HEK293 (cell line): Measurements from ENCODE around the gene PRTFDC1.

ENCODE experiments used
- CTCF ChIA-PET: fragments of 350-600 bp; formaldehyde crosslinking; extraction: SDS; loops from one replicate; lab custom pipeline; 2021; ENCODE audit warnings: antibody characterized with exemption; lab: Yijun Ruan, JAX
- POLR2A ChIA-PET: fragments of 300-600 bp; formaldehyde crosslinking; extraction: SDS; loops from one replicate; lab custom pipeline; 2020; ENCODE audit warnings: antibody characterized with exemption, inconsistent platforms; lab: Yijun Ruan, JAX
- H3K27ac ChIP-seq: fragments of 200-500 bp; sonication (Bioruptor generic); 2 replicates; pipeline ENCODE4 v1.5.1; 2014; ENCODE audit warnings: low read depth, low read length, control low read depth, inconsistent platforms; ENCODE audit errors: extremely low read depth
- H3K36me3 ChIP-seq, 2 experiments: fragments of 200-500 bp in 1 of 2; sonication (Bioruptor generic) in 1 of 2; 1 replicate in 1 of 2; 2 replicates in 1 of 2; pipeline ENCODE4 v1.5.1; 2014 to 2017; ENCODE audit warnings: inconsistent platforms in 2 of 2, low read length in 2 of 2; ENCODE audit not compliant: control insufficient read depth in 2 of 2, insufficient read depth in 1 of 2
- H3K4me1 ChIP-seq: fragments of 200-500 bp; sonication (Bioruptor generic); 2 replicates; pipeline ENCODE4 v1.5.1; 2014; ENCODE audit warnings: mild to moderate bottlenecking, low read length, inconsistent platforms; ENCODE audit not compliant: control insufficient read depth, insufficient read depth
- H3K4me3 ChIP-seq: 2 replicates; pipeline ENCODE4 v1.5.1; 2011; ENCODE audit warnings: low read depth, mild to moderate bottlenecking, control low read depth, low read length, moderate library complexity
- H3K9me3 ChIP-seq: fragments of 200-500 bp; sonication (Bioruptor generic); 2 replicates; pipeline ENCODE4 v1.5.1; 2014; ENCODE audit warnings: low read depth, low read length, inconsistent platforms; ENCODE audit not compliant: control insufficient read depth, insufficient read depth
- GLI2 ChIP-seq: fragments of 450-650 bp; formaldehyde crosslinking; IDR thresholded peaks from 2 replicates; pipeline ENCODE4; 2017; ENCODE audit warnings: missing biosample characterization, missing genetic modification characterization, low read depth, borderline replicate concordance
- GLIS2 ChIP-seq: fragments of 450-650 bp; formaldehyde crosslinking; IDR thresholded peaks from 2 replicates; pipeline ENCODE4 v1.5.1; 2016; ENCODE audit warnings: missing biosample characterization, missing genetic modification characterization
- HOXA7 ChIP-seq: sonication (generic); formaldehyde crosslinking; IDR thresholded peaks from 2 replicates; pipeline ENCODE4 v1.8.1; 2022; ENCODE audit warnings: missing genetic modification reagents, borderline replicate concordance
- KLF1 ChIP-seq: fragments of 450-650 bp; formaldehyde crosslinking; IDR thresholded peaks from 2 replicates; pipeline ENCODE4 v1.5.1; 2016; ENCODE audit warnings: missing biosample characterization, missing genetic modification characterization
- KLF10 ChIP-seq: fragments of 450-650 bp; IDR thresholded peaks from 2 replicates; pipeline ENCODE4 v1.5.1; 2018; ENCODE audit warnings: missing biosample characterization, mild to moderate bottlenecking, missing genetic modification characterization
- KLF7 ChIP-seq: fragments of 450-650 bp; formaldehyde crosslinking; IDR thresholded peaks from 2 replicates; pipeline ENCODE4 v1.5.1; 2016; ENCODE audit warnings: missing biosample characterization, missing genetic modification characterization, borderline replicate concordance
- PBX3 ChIP-seq: sonication (generic); formaldehyde crosslinking; IDR thresholded peaks from 2 replicates; pipeline ENCODE4 v1.8.1; 2022; ENCODE audit warnings: mild to moderate bottlenecking, moderate library complexity, missing genetic modification reagents
- RBAK ChIP-seq: fragments of 450-650 bp; formaldehyde crosslinking; IDR thresholded peaks from 2 replicates; pipeline ENCODE4 v1.5.1; 2016; ENCODE audit warnings: missing biosample characterization, missing genetic modification characterization
- SETDB1 ChIP-seq: IDR thresholded peaks from one replicate; pipeline ENCODE4 v1.6.1; 2017; ENCODE audit warnings: mild to moderate bottlenecking, low read length, moderate library complexity, mixed read lengths; ENCODE audit not compliant: insufficient read length
- TSHZ1 ChIP-seq: fragments of 450-650 bp; formaldehyde crosslinking; IDR thresholded peaks from 2 replicates; pipeline ENCODE4 v1.5.1; 2016; ENCODE audit warnings: missing biosample characterization, missing genetic modification characterization, borderline replicate concordance
- YY1 ChIP-seq: fragments of 450-650 bp; formaldehyde crosslinking; IDR thresholded peaks from 2 replicates; pipeline ENCODE4 v1.5.1; 2018; ENCODE audit warnings: missing biosample characterization, missing genetic modification characterization
- ZBTB26 ChIP-seq: fragments of 450-650 bp; formaldehyde crosslinking; optimal IDR thresholded peaks from 2 replicates; pipeline ENCODE3; 2016; ENCODE audit warnings: missing biosample characterization, mild to moderate bottlenecking, missing genetic modification characterization
- ZBTB6 ChIP-seq: fragments of 450-650 bp; formaldehyde crosslinking; IDR thresholded peaks from 2 replicates; pipeline ENCODE4 v1.5.1; 2017; ENCODE audit warnings: missing biosample characterization, missing genetic modification characterization
- ZFP41 ChIP-seq: fragments of 450-650 bp; formaldehyde crosslinking; IDR thresholded peaks from 2 replicates; pipeline ENCODE4 v1.5.1; 2016; ENCODE audit warnings: missing biosample characterization, missing genetic modification characterization, borderline replicate concordance
- ZNF155 ChIP-seq: fragments of 450-650 bp; formaldehyde crosslinking; IDR thresholded peaks from 2 replicates; pipeline ENCODE4 v1.5.1; 2016; ENCODE audit warnings: missing biosample characterization, missing genetic modification characterization
- ZNF23 ChIP-seq: fragments of 450-650 bp; formaldehyde crosslinking; IDR thresholded peaks from 2 replicates; pipeline ENCODE4 v1.5.1; 2016; ENCODE audit warnings: missing biosample characterization, missing genetic modification characterization, borderline replicate concordance
- ZNF335 ChIP-seq: fragments of 450-650 bp; formaldehyde crosslinking; conservative IDR thresholded peaks from 2 replicates; pipeline ENCODE4 v1.5.1; 2016; ENCODE audit warnings: missing biosample characterization, missing genetic modification characterization
- ZNF341 ChIP-seq: fragments of 450-650 bp; formaldehyde crosslinking; IDR thresholded peaks from 2 replicates; pipeline ENCODE4; 2016; ENCODE audit warnings: low read depth, missing biosample characterization, missing genetic modification characterization
- ZNF37A ChIP-seq: fragments of 450-650 bp; IDR thresholded peaks from 2 replicates; pipeline ENCODE4 v1.5.1; 2018; ENCODE audit warnings: missing biosample characterization, missing genetic modification characterization
- ZNF426 ChIP-seq: fragments of 450-650 bp; formaldehyde crosslinking; IDR thresholded peaks from 2 replicates; pipeline ENCODE4 v1.5.1; 2017; ENCODE audit warnings: missing biosample characterization, missing genetic modification characterization, mild to moderate bottlenecking, inconsistent platforms, moderate library complexity
- ZNF48 ChIP-seq: fragments of 450-650 bp; formaldehyde crosslinking; IDR thresholded peaks from 2 replicates; pipeline ENCODE4 v1.5.1; 2016; ENCODE audit warnings: missing biosample characterization, missing genetic modification characterization
- ZNF521 ChIP-seq: fragments of 450-650 bp; formaldehyde crosslinking; IDR thresholded peaks from 2 replicates; pipeline ENCODE4 v1.5.1; 2017; ENCODE audit warnings: missing biosample characterization, mild to moderate bottlenecking, missing genetic modification characterization
- ZNF548 ChIP-seq: fragments of 450-650 bp; formaldehyde crosslinking; IDR thresholded peaks from 2 replicates; pipeline ENCODE4 v1.5.1; 2016; ENCODE audit warnings: missing biosample characterization, missing genetic modification characterization
- ZNF571 ChIP-seq: fragments of 450-650 bp; formaldehyde crosslinking; IDR thresholded peaks from 2 replicates; pipeline ENCODE4 v1.5.0; 2017; ENCODE audit warnings: missing biosample characterization, missing genetic modification characterization
- ZNF580 ChIP-seq: fragments of 450-650 bp; formaldehyde crosslinking; IDR thresholded peaks from 2 replicates; pipeline ENCODE4 v1.5.1; 2016; ENCODE audit warnings: missing biosample characterization, missing genetic modification characterization
- ZNF660 ChIP-seq: fragments of 450-650 bp; IDR thresholded peaks from 2 replicates; pipeline ENCODE4 v1.5.1; 2018; ENCODE audit warnings: missing biosample characterization, mild to moderate bottlenecking, missing genetic modification characterization
- ZNF768 ChIP-seq: fragments of 450-650 bp; formaldehyde crosslinking; IDR thresholded peaks from 2 replicates; pipeline ENCODE4 v1.5.1; 2018; ENCODE audit warnings: missing biosample characterization, mild to moderate bottlenecking, missing genetic modification characterization
- ZNF785 ChIP-seq: fragments of 450-650 bp; formaldehyde crosslinking; IDR thresholded peaks from 2 replicates; pipeline ENCODE4 v1.5.1; 2016; ENCODE audit warnings: missing biosample characterization, missing genetic modification characterization

PRTFDC1 gene

GRCh38 chr10:24887855-24888231 lies 64.6 kb downstream of the PRTFDC1 start:
- no peak for TF ChIP-seq YY1 (tag by site-specific recombination)
- TF ChIP-seq ZNF341 (tag by site-specific recombination), result no peak
- no peak for TF ChIP-seq ZBTB6
- no peak for TF ChIP-seq ZFP41
- TF ChIP-seq ZNF571 (tag by site-specific recombination), result no peak
- no peak for TF ChIP-seq TSHZ1 (tag by site-specific recombination)
- TF ChIP-seq ZNF335, result no peak
- no peak for TF ChIP-seq ZNF785
- TF ChIP-seq ZNF768, result no peak
- no peak for TF ChIP-seq ZBTB26 (tag by site-specific recombination)
- Histone ChIP-seq H3K4me1 (peaks cover 10% of the 10 kb centered on the region; the same call in 1 of the 2 replicates), H3K36me3 (no peaks in the 10 kb centered on the region), H3K27ac (no peak overlapping the region), H3K9me3 (no peaks in the 10 kb centered on the region), H3K4me3 (no peak overlapping the region)
- POLR2A ChIA-PET, result no interaction called here
- CTCF ChIA-PET, result no interaction called here

GRCh38 chr10:24886290-24886680 lies 66.1 kb downstream of the PRTFDC1 start:
- no peak for TF ChIP-seq HOXA7 (CRISPR knock-in tag)
- no peak for TF ChIP-seq RBAK (tag by site-specific recombination)
- TF ChIP-seq ZNF155 (tag by site-specific recombination), result no peak
- TF ChIP-seq KLF7 (tag by site-specific recombination), result no peak
- no peak for TF ChIP-seq KLF10 (tag by site-specific recombination)
- no peak for TF ChIP-seq ZNF521 (tag by site-specific recombination)
- TF ChIP-seq ZNF548 (tag by site-specific recombination), result no peak
- no peak for TF ChIP-seq ZNF426
- TF ChIP-seq ZNF23 (tag by site-specific recombination), result no peak
- TF ChIP-seq GLIS2 (tag by site-specific recombination), result no peak
- TF ChIP-seq GLI2 (tag by site-specific recombination), result no peak
- no peak for TF ChIP-seq PBX3 (CRISPR knock-in tag)
- TF ChIP-seq ZNF660 (tag by site-specific recombination), result no peak
- no peak for TF ChIP-seq KLF1 (tag by site-specific recombination)
- no peak for TF ChIP-seq ZNF48 (tag by site-specific recombination)
- no peak for TF ChIP-seq SETDB1
- TF ChIP-seq ZNF37A (tag by site-specific recombination), result no peak
- no peak for TF ChIP-seq ZNF785
- no peak for TF ChIP-seq ZNF580 (tag by site-specific recombination)
- CTCF ChIA-PET, result no interaction called here

More at GRCh38 chr10:24886290-24886680, 66.1 kb downstream of the PRTFDC1 start:
- Histone ChIP-seq H3K9me3 (no peaks in the 10 kb centered on the region), H3K4me1 (0 out of 2 replicates have a peak, but pooled peaks cover under 1% of the 10 kb centered on the region), H3K36me3 (no peaks in the 10 kb centered on the region), H3K27ac (no peak overlapping the region), H3K4me3 (no peak overlapping the region)
- POLR2A ChIA-PET, result no interaction called here
